HepG2 (cell line): ENCODE measurements around the gene KLHL33. TPM values are rescaled to one million over a fixed set of nuclear protein-coding genes. Genes with fewer than 3 reads are reported as not detected.

ENCODE experiments used
- AGO2 ChIP-seq: fragments of 200-400 bp; formaldehyde crosslinking; optimal IDR thresholded peaks from 2 replicates; pipeline ENCODE3; 2017; ENCODE audit warnings: mild to moderate bottlenecking, low read depth, low read length, moderate library complexity
- FOXA1 ChIP-seq, 2 experiments: fragments of 450-650 bp in 1 of 2; sonication (generic) in 1 of 2; formaldehyde crosslinking in 1 of 2; IDR thresholded peaks; 2 replicates each; pipeline versions ENCODE4 v1.4.0 to v1.6.1; 2016 to 2020; ENCODE audit warnings: missing genetic modification reagents in 1 of 2
- FOXA3 ChIP-seq: IDR thresholded peaks from 2 replicates; pipeline ENCODE4 v1.6.1; 2016; ENCODE audit warnings: missing genetic modification reagents, missing compliant biosample characterization
- GFI1 ChIP-seq: sonication (generic); formaldehyde crosslinking; IDR thresholded peaks from 2 replicates; pipeline ENCODE4 v1.5.0; 2020; ENCODE audit warnings: missing genetic modification reagents, mild to moderate bottlenecking, borderline replicate concordance
- KLF12 ChIP-seq: sonication (generic); formaldehyde crosslinking; IDR thresholded peaks from 2 replicates; pipeline ENCODE4 v1.4.0; 2020; ENCODE audit warnings: missing genetic modification reagents, borderline replicate concordance
- RELA ChIP-seq: sonication (generic); formaldehyde crosslinking; IDR thresholded peaks from 2 replicates; pipeline ENCODE4 v1.4.0; 2020; ENCODE audit warnings: missing genetic modification reagents
- SAFB2 ChIP-seq: sonication (generic); formaldehyde crosslinking; IDR thresholded peaks from 2 replicates; pipeline ENCODE4 v1.5.1; 2020; ENCODE audit warnings: missing genetic modification reagents, low read depth, mild to moderate bottlenecking, borderline replicate concordance
- TRIM24 ChIP-seq: sonication (generic); formaldehyde crosslinking; IDR thresholded peaks from 2 replicates; pipeline ENCODE4 v1.8.0; 2022; ENCODE audit warnings: mild to moderate bottlenecking, missing genetic modification reagents
- ZFP36L1 ChIP-seq: sonication (generic); formaldehyde crosslinking; IDR thresholded peaks from 2 replicates; pipeline ENCODE4 v1.8.0; 2022; ENCODE audit warnings: mild to moderate bottlenecking, missing genetic modification reagents, moderate library complexity
- ZNF124 ChIP-seq: sonication (generic); formaldehyde crosslinking; IDR thresholded peaks from 2 replicates; pipeline ENCODE4 v1.4.0; 2020; ENCODE audit warnings: missing genetic modification reagents
- ZNF20 ChIP-seq: sonication (generic); formaldehyde crosslinking; IDR thresholded peaks from 2 replicates; pipeline ENCODE4 v1.4.0; 2020; ENCODE audit warnings: mild to moderate bottlenecking, moderate library complexity, missing genetic modification reagents
- ZNF501 ChIP-seq: sonication (generic); formaldehyde crosslinking; IDR thresholded peaks from 2 replicates; pipeline ENCODE4 v1.5.1; 2020; ENCODE audit warnings: mild to moderate bottlenecking, moderate library complexity, missing genetic modification reagents
- ZNF724P ChIP-seq: sonication (generic); formaldehyde crosslinking; IDR thresholded peaks from 2 replicates; pipeline ENCODE4 v1.8.0; 2022; ENCODE audit warnings: missing genetic modification reagents, borderline replicate concordance
- ZNF879 ChIP-seq: sonication (generic); formaldehyde crosslinking; IDR thresholded peaks from 2 replicates; pipeline ENCODE4 v1.8.1; 2023; ENCODE audit warnings: missing genetic modification reagents
- polyA plus RNA-seq, 8 experiments: library from polyadenylated mRNA; depleted of rRNA in 3 of 8; stranded (reverse) in 7 of 8; unstranded in 1 of 8; fragments of >200 nt; fragmentation: Illumina TruSeq in 4 of 8; extraction: Trizol in 4 of 8; gene quantifications; 2 replicates each; pipeline versions ENCODE4 v1.2.1 to v1.2.3, GENCODE V29; 2011 to 2016; ENCODE audit warnings: low read depth in 4 of 8, missing spikeins in 1 of 8, mixed read lengths in 1 of 8; ENCODE audit not compliant: insufficient read depth in 1 of 8
- total RNA-seq, 5 experiments: library from RNA; depleted of rRNA; stranded (reverse); fragments of >200 nt; fragmentation: Illumina TruSeq; extraction: Trizol; gene quantifications; 2 replicates each; pipeline ENCODE4 v1.2.3, GENCODE V29; 2016; ENCODE audit warnings: low read depth in 1 of 5
- TF ChIP-seq, protein P1 (sequence below): sonication (generic); formaldehyde crosslinking; IDR thresholded peaks from 2 replicates; pipeline ENCODE4 v1.5.0; 2020; ENCODE audit warnings: missing genetic modification reagents, mild to moderate bottlenecking, borderline replicate concordance
- TF ChIP-seq, protein P2 (sequence below): sonication (generic); formaldehyde crosslinking; IDR thresholded peaks from 2 replicates; pipeline ENCODE4 v1.4.0; 2020; ENCODE audit warnings: missing genetic modification reagents

The KLHL33 gene
- total and polyA plus RNA-seq, 2 of the 13 experiments (the other 11 are each of a cell fraction or from before 2014, with no cell fraction given): not detected

DNA sequence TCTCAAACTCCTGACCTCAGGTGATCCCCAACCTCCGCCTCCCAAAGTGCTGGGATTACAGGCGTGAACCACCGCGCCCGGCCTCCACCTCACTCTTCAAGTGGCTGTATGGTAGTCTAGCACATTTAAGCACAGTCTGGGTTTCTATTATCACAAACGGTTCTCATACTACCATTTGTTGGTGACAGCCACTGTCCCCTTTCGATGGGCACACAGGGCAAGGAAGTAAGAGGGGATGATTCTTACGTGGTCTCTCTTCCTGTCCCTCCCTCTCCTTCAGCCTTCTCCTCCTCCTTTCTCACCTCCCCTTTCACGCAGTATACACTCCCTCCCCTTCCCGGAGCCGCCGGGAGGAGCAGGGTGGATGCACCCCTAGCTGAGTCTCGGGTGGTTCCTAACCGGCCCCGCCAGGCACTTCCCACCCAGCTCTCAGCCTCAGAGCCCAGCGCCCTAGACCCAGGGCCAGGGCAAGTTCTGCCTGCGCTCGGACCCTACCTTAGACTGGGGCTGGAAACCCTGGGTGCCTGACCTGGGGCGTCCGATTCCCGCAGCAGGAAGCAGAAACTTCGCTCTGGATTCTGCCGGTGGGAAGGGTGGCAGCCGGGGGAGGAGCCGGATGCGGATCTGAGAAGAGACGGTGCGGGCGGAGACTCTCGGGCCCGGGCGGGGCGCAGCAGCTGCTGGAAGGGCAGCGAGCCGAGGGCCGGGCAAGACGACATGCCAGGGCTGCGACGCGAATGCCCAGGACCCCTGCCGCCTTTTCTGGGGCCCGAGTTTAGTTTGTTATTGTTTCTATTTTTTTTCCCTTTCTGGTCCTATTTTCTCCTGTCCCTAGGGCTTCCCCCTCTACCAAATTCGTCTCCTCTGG, 22.9 kb downstream of the KLHL33 start, which contains the start of gene TEP1 (continued):
- TF ChIP-seq AGO2 (peak; percentile 58), KLF12 (peak; percentile 95; the same call in 1 of the 2 replicates), SAFB2 (no peak; the same call in 1 of the 2 replicates), ZFP36L1 (peak; percentile 75; the same call in 1 of the 2 replicates), ZNF20 (CRISPR knock-in tag) (no peak), TRIM24 (no peak), FOXA3 (peak; percentile 9; the same call in 1 of the 2 replicates), ZNF501 (CRISPR knock-in tag) (peak; percentile 93), GFI1 (peak; percentile 78; the same call in 1 of the 2 replicates), ZNF879 (no peak), RELA (CRISPR knock-in tag) (no peak), ZNF124 (CRISPR knock-in tag) (no peak), FOXA1 (IDR thresholded peaks at IDR 0.05) (no peak), FOXA1 (CRISPR knock-in tag; IDR thresholded peaks at IDR 0.05) (no peak; the same call in 1 of the 2 replicates), ZNF724P (CRISPR knock-in tag) (peak; percentile 87; the same call in 1 of the 2 replicates)
- TF ChIP-seq, protein P1, sequence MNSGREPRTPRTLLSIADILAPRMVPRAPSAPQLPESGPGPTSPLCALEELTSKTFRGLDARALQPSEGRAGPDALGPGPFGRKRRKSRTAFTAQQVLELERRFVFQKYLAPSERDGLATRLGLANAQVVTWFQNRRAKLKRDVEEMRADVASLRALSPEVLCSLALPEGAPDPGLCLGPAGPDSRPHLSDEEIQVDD (CRISPR knock-in tag): 0 out of 2 replicates have a peak, but pooled peaks have one; percentile 15
- TF ChIP-seq, protein P2, sequence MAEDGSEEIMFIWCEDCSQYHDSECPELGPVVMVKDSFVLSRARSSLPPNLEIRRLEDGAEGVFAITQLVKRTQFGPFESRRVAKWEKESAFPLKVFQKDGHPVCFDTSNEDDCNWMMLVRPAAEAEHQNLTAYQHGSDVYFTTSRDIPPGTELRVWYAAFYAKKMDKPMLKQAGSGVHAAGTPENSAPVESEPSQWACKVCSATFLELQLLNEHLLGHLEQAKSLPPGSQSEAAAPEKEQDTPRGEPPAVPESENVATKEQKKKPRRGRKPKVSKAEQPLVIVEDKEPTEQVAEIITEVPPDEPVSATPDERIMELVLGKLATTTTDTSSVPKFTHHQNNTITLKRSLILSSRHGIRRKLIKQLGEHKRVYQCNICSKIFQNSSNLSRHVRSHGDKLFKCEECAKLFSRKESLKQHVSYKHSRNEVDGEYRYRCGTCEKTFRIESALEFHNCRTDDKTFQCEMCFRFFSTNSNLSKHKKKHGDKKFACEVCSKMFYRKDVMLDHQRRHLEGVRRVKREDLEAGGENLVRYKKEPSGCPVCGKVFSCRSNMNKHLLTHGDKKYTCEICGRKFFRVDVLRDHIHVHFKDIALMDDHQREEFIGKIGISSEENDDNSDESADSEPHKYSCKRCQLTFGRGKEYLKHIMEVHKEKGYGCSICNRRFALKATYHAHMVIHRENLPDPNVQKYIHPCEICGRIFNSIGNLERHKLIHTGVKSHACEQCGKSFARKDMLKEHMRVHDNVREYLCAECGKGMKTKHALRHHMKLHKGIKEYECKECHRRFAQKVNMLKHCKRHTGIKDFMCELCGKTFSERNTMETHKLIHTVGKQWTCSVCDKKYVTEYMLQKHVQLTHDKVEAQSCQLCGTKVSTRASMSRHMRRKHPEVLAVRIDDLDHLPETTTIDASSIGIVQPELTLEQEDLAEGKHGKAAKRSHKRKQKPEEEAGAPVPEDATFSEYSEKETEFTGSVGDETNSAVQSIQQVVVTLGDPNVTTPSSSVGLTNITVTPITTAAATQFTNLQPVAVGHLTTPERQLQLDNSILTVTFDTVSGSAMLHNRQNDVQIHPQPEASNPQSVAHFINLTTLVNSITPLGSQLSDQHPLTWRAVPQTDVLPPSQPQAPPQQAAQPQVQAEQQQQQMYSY (CRISPR knock-in tag): peak; percentile 84
